Measurements from ENCODE around the gene PPP1R13L. TPM values are rescaled to one million over a fixed set of nuclear protein-coding genes. Genes with fewer than 3 reads are reported as not detected.
A peak's percentile ranks its signal among the peaks of the same experiment; 100 is the strongest.

Gene PPP1R13L
- total and polyA plus RNA-seq, 11 donors, result 92.3 to 400 (median 139) TPM

- peaks cover 9 to 35% (median 19%) of the 10 kb centered on the region in 9 donors for H3K27me3 ChIP-seq
- no peak for DNase-seq
These were observed 60.0 kb downstream of the PPP1R13L start for GRCh38 chr19:45344621-45345505.

GRCh38 chr19:45342911-45343310 lies 62.0 kb downstream of the PPP1R13L start:
- DNase-seq, result no peak
- ATAC-seq, result no peak
- H3K27me3 ChIP-seq, result peaks cover 11 to 46% (median 21%) of the 10 kb centered on the region in 9 donors

More at GRCh38 chr19:45344621-45345505, 60.0 kb downstream of the PPP1R13L start:
- Histone ChIP-seq H3K4me1 (peaks cover 0 to 9% (median 0%) of the 10 kb centered on the region in 12 donors), H3K9me3 (no peaks in the 10 kb centered on the region), H3K27ac (no peak overlapping the region), H3K36me3 (no peaks in the 10 kb centered on the region), H3K4me3 (no peak overlapping the region)
- ATAC-seq, result no peak
- intact Hi-C loops (cut with DNase I), result loop anchor here in 1 of 10 donors (10.0 kb wide), 2 partner anchors 150 to 440 kb away; partner anchors contain the start of gene APOE
- TF ChIP-seq CTCF (IDR thresholded peaks at IDR 0.05) (no peak), POLR2A (IDR thresholded peaks at IDR 0.05) (no peak)
- WGBS, 4 donors, result 55 to 82% (median 64%) methylated on average over 8 to 15 of the region's 15 CpGs

GRCh38 chr19:45340899-45341453 lies 63.9 kb downstream of the PPP1R13L start:
- Histone ChIP-seq H3K9me3 (no peaks in the 10 kb centered on the region), H3K27me3 (peaks cover 10 to 29% (median 14%) of the 10 kb centered on the region in 9 donors), H3K4me1 (peaks cover 0 to 15% (median 1%) of the 10 kb centered on the region in 12 donors), H3K36me3 (no peaks in the 10 kb centered on the region), H3K27ac (no peak overlapping the region), H3K4me3 (peak overlapping the region in 9 of 12 donors; percentile 6 to 45 (median 22))
- intact Hi-C loops (cut with DNase I), result loop anchor here in 1 of 10 donors (10.0 kb wide), 2 partner anchors 146 to 436 kb away; partner anchors contain the start of gene APOE
- WGBS, 4 donors, result 12 to 50% (median 20%) methylated on average over 8 to 25 of the region's 25 CpGs
- ATAC-seq (no peak), DNase-seq (no peak)
- no peak for TF ChIP-seq POLR2A (IDR thresholded peaks at IDR 0.05)
- no peak for TF ChIP-seq CTCF (IDR thresholded peaks at IDR 0.05)

More at GRCh38 chr19:45342911-45343310, 62.0 kb downstream of the PPP1R13L start:
- H3K36me3 ChIP-seq, result no peaks in the 10 kb centered on the region
- peaks cover 0 to 15% (median 1%) of the 10 kb centered on the region in 12 donors for H3K4me1 ChIP-seq
- intact Hi-C loops (cut with DNase I), result loop anchor here in 1 of 10 donors (10.0 kb wide), 2 partner anchors 148 to 438 kb away; partner anchors contain the start of gene APOE
- no peak overlapping the region for H3K27ac ChIP-seq
- H3K4me3 ChIP-seq, result no peak overlapping the region
- TF ChIP-seq CTCF (IDR thresholded peaks at IDR 0.05) (no peak), POLR2A (IDR thresholded peaks at IDR 0.05) (no peak)
- WGBS, 4 donors, result 74 to 79% (median 76%) methylated on average over 13 of the region's 13 CpGs
- no peaks in the 10 kb centered on the region for H3K9me3 ChIP-seq

Data from heart left ventricle (tissue), 16 donors.